ENCODE data around the gene AKAP13. TPM values are rescaled to one million over a fixed set of nuclear protein-coding genes. Genes with fewer than 3 reads are reported as not detected.
A peak's percentile ranks its signal among the peaks of the same experiment; 100 is the strongest.

The AKAP13 gene
- total RNA-seq, 4 donors from 2014 or later: 189 to 405 (median 244) TPM

DNA sequence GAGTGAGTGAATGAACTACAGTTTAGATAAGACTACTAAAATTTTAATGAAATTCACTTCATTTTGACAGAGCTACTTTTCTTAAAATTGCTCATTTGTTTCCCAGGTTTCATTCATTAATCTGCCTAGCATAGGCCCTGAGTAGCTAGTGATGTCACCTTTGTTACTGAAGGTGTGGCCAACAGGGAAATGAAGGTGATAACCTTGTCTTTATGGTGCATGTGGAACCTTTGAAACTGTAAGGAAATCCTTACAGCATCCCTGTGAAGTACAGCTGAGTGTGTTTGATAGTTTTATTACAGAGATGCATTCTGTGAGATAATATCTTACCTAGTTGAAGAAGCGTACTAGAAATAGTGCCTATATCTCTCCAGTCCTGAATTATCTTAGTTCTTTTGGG is 112.9 kb downstream of the AKAP13 start:
- intact Hi-C loops (cut with DNase I): no loop called here
- no peak for TF ChIP-seq POLR2A (IDR thresholded peaks at IDR 0.05)
- TF ChIP-seq, protein P1, sequence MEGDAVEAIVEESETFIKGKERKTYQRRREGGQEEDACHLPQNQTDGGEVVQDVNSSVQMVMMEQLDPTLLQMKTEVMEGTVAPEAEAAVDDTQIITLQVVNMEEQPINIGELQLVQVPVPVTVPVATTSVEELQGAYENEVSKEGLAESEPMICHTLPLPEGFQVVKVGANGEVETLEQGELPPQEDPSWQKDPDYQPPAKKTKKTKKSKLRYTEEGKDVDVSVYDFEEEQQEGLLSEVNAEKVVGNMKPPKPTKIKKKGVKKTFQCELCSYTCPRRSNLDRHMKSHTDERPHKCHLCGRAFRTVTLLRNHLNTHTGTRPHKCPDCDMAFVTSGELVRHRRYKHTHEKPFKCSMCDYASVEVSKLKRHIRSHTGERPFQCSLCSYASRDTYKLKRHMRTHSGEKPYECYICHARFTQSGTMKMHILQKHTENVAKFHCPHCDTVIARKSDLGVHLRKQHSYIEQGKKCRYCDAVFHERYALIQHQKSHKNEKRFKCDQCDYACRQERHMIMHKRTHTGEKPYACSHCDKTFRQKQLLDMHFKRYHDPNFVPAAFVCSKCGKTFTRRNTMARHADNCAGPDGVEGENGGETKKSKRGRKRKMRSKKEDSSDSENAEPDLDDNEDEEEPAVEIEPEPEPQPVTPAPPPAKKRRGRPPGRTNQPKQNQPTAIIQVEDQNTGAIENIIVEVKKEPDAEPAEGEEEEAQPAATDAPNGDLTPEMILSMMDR (IDR thresholded peaks at IDR 0.05): no peak
- 95 to 100% methylated on average over 1 of the region's 1 CpG for WGBS, 2 donors
- no peaks in the 10 kb centered on the region for H3K36me3 ChIP-seq
- H3K4me1 ChIP-seq: peaks cover 53 to 81% of the 10 kb centered on the region in 2 donors
- DNase-seq: no peak
- H3K27me3 ChIP-seq: no peaks in the 10 kb centered on the region
- H3K27ac ChIP-seq: peak overlapping the region; percentile 14 to 63 (median 61)
- no peak overlapping the region for H3K4me3 ChIP-seq (replicated peaks in 1 of 3)
- H3K9me3 ChIP-seq: no peaks in the 10 kb centered on the region

- no peaks in the 10 kb centered on the region for H3K36me3 ChIP-seq
- TF ChIP-seq, protein P1 (IDR thresholded peaks at IDR 0.05): no peak
- TF ChIP-seq POLR2A (IDR thresholded peaks at IDR 0.05): peak in 1 of 2 donors; percentile 49
- peak overlapping the region; percentile 61 to 73 (median 63) for H3K27ac ChIP-seq
- peak; percentile 21 to 26 for DNase-seq
- peaks cover 55 to 82% of the 10 kb centered on the region in 2 donors for H3K4me1 ChIP-seq
- 57% methylated on average over 5 of the region's 5 CpGs for WGBS, 2 donors
- H3K27me3 ChIP-seq: no peaks in the 10 kb centered on the region
- H3K4me3 ChIP-seq (replicated peaks in 1 of 3): no peak overlapping the region
- intact Hi-C loops (cut with DNase I): no loop called here
- no peaks in the 10 kb centered on the region for H3K9me3 ChIP-seq
These were observed 113.8 kb downstream of the AKAP13 start for GRCh38 chr15:85494048-85494777.

DNA sequence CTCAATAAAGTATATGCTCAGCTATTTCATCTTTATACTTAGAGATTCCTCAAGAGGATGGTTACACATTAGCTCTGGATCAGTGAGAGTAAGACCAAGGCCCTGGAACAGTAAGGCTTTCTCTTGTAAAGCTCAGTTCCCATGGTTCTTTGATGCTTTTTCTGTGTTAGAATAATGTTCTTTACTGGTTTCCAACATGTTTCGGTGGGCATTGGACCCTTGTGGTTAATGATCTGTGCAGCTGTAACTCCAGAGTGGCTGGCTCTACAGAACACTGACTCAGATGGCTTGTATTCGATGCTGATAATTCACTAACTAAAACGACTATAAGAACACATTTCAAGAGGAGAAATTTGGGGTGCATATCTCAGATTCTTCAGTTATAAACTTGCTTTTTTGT is 114.7 kb downstream of the AKAP13 start:
- no peaks in the 10 kb centered on the region for H3K9me3 ChIP-seq
- intact Hi-C loops (cut with DNase I): no loop called here
- DNase-seq: no peak
- no peaks in the 10 kb centered on the region for H3K36me3 ChIP-seq
- WGBS, 2 donors: 36 to 37% methylated on average over 3 of the region's 3 CpGs
- H3K4me1 ChIP-seq: peaks cover 61 to 82% of the 10 kb centered on the region in 2 donors
- no peak for TF ChIP-seq POLR2A (IDR thresholded peaks at IDR 0.05)
- peak overlapping the region; percentile 61 to 73 (median 63) for H3K27ac ChIP-seq
- H3K4me3 ChIP-seq (replicated peaks in 1 of 3): no peak overlapping the region
- no peaks in the 10 kb centered on the region for H3K27me3 ChIP-seq

- 59 to 65% methylated on average over 2 of the region's 2 CpGs for WGBS, 2 donors
- Histone ChIP-seq H3K9me3 (no peaks in the 10 kb centered on the region), H3K27ac (peak overlapping the region; percentile 61 to 73 (median 63)), H3K36me3 (no peaks in the 10 kb centered on the region), H3K4me3 (replicated peaks in 1 of 3) (no peak overlapping the region), H3K27me3 (no peaks in the 10 kb centered on the region), H3K4me1 (peaks cover 62 to 83% of the 10 kb centered on the region in 2 donors)
- intact Hi-C loops (cut with DNase I): no loop called here
- TF ChIP-seq POLR2A (IDR thresholded peaks at IDR 0.05): no peak
- TF ChIP-seq, protein P1 (IDR thresholded peaks at IDR 0.05): no peak
- DNase-seq: no peak
These were observed 115.1 kb downstream of the AKAP13 start for GRCh38 chr15:85495544-85495943.

- intact Hi-C loops (cut with DNase I): no loop called here
- Histone ChIP-seq H3K27me3 (no peaks in the 10 kb centered on the region), H3K27ac (peak overlapping the region; percentile 61 to 73 (median 63)), H3K4me1 (peaks cover 58 to 83% of the 10 kb centered on the region in 2 donors), H3K4me3 (replicated peaks in 1 of 3) (no peak overlapping the region), H3K9me3 (no peaks in the 10 kb centered on the region), H3K36me3 (no peaks in the 10 kb centered on the region)
- DNase-seq: no peak
- 74 to 81% methylated on average over 8 of the region's 8 CpGs for WGBS, 2 donors
- no peak for TF ChIP-seq POLR2A (IDR thresholded peaks at IDR 0.05)
- TF ChIP-seq, protein P1 (IDR thresholded peaks at IDR 0.05): no peak
These were observed 115.7 kb downstream of the AKAP13 start for GRCh38 chr15:85496151-85496550.
